GM21717 (cell line): ENCODE results near the gene CTPS2.
"Not testable (repeated sequence)": the region's sequence is repeated elsewhere in the genome, so short reads cannot be mapped to it uniquely, and the experiment has no call there.

Experiments
- ATAC-seq: cut with Tn5 transposase; IDR thresholded peaks from one replicate; pipeline ENCODE4 v1.9.1; 2021; ENCODE audit warnings: mild to moderate bottlenecking, moderate library complexity; ENCODE audit not compliant: unreplicated experiment

CTPS2 gene

GRCh38 chrX:16658284-16658683, 54.2 kb downstream of the CTPS2 start:
- no peak for ATAC-seq

GRCh38 chrX:16654093-16654492, 58.4 kb downstream of the CTPS2 start:
- ATAC-seq, result no peak

GRCh38 chrX:16653424-16653823, 59.0 kb downstream of the CTPS2 start:
- ATAC-seq, result no peak

GRCh38 chrX:16651391-16652024, 61.0 kb downstream of the CTPS2 start:
- ATAC-seq, result no peak

GRCh38 chrX:16649858-16650257, 62.6 kb downstream of the CTPS2 start, which contains the start of gene S100G:
Gene S100G, plus strand, starts transcription at chrX:16650158. Its CDS starts 849 bp downstream, at chrX:16651007.
- ATAC-seq, result no peak

DNA sequence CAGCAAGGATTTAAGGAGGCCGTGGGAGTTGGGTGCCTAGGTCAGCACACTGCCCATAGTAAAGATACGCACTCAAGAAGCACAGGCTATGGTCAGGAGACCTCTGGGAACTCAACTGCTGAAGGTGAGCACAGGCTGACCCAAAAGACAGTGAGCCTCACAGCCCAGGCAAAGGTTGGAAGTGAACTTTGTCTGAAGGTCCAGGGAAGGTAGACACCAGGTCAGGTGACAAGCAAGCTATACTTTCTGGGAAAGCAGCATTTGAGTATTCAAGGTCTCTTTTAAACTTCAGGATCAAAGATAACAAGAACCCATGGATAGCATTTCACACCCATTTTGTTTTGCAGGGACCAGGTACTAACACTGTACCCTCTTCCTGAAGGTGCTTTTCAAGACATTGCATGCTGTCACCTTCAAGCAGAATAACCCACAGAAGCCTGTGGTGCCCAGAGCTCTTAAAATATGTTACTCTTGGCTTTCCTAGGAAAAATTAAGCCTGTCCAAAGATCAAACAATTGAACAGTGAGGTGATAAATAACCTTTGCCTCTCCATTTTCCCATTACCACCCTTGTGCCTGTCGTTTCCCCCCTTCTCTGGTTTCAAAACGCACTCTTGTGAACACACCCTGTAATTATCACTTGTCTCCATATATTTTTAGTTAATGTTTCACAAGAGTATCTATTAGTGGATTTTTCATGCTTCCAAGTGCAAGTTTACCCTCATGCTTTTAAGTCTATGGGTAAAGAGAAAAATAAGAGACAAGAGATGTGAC, 65.9 kb downstream of the CTPS2 start:
- no peak for ATAC-seq

- no peak for ATAC-seq
These were observed 69.3 kb downstream of the CTPS2 start for GRCh38 chrX:16643176-16643575.

GRCh38 chrX:16640823-16641222, 71.6 kb downstream of the CTPS2 start:
- ATAC-seq, result no peak

DNA sequence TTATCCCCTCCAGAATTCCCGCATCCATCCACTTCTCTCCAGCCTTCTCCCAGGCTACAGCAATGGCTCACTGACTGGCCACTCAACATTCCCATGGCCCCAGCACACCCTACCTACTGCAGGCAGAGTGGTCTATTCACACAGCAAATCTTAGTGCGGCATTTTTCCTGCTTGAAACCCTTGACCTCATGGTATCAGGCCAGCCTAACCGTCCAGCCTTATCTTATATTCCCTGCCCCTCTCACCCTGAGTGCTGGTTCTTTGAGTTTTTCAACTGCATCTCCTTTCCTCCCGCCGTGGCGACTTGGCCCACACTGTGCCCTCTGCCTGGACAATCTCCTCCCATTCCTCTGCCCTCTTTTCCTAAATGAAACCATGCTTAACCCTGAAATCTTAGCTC, 72.5 kb downstream of the CTPS2 start:
- ATAC-seq, result no peak

DNA sequence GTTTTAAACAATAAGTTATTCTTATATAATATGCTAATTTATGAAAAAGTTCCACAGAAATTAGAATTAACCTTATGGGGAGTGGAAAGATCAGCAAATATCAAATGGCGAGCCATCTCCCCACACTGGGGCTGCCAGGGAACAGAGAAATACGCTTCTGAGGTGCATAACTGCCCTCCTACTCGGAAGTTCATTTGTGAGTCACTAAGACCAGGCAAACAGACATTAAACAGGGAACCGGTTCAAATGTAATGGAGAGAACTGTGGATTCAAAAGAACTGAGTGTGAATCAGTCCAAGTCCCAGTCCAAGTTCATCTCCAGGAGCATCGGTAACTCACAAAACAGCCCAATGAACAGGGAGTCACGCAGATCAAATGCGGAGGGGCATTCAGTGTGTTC, 73.9 kb downstream of the CTPS2 start:
- no peak for ATAC-seq

DNA sequence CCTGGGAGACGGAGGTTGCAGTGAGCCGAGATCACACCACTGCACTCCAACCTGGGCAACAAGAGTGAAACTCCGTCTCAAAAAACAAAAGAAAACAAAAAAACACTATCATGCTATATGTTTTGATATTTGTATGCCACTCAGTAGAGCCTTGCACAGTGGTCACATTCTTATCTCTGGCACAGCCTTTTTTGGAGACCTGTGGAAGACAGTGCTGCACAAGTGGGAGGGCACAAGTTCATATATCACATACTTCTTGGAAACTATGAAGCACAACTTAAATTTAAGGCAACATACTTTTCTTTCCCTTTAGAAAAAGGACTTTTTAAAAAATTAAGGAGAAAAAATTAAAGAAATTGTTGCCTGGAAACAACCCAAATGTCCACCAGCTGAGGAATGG, 76.9 kb downstream of the CTPS2 start:
- ATAC-seq, result no peak

GRCh38 chrX:16635040-16635439, 77.4 kb downstream of the CTPS2 start:
- no peak for ATAC-seq

DNA sequence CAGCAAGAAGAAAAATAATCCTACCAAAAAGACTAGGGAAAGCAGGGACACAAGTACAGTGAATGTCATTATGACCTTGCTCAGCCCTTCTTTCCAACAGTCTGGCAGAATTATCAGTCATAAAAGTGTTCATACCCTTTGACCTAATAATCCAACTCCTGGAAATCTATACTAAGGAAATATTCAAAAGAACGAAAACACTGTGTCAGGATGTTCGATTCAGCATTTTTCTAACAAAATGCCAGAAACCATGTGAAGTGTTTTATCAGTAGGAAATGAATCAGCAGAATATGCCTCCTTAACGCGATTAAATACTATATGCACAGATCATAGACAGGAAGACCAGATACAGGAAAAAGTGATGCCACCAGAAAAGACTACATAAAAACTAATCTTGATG, 78.7 kb downstream of the CTPS2 start:
- no peak for ATAC-seq

GRCh38 chrX:16629909-16630308, 82.6 kb downstream of the CTPS2 start:
- no peak for ATAC-seq

DNA sequence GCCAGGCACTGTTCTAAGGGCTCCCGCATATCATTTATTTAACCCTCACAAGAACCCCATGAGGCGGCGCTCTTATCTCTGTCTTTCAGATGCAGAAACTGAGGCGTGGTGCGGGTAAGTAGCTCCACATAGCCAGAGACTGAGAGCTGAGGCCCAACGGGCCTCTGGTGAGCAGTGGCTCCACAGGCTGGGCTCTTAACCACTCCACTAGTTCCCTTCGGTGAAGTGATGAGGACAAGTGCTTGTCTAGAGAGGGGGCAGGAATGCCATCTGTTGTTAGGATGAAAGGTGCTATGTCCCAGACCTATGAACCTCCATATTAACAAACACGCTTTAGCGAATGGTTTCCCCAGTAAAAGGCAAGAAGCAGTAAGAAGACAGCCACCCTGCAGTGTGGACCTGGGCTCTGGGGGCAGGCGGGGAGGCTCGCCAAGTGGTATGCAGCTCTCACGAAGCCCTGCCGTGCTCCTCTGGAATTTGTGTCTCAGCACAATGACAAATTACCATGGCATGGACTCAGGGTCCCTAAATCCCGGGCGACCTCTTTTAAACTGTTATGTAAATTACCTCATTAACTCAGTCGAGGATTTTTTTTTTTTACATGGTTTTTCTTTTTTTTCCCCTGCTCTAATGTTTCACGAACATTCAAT, 83.4 kb downstream of the CTPS2 start:
- no peak for ATAC-seq

DNA sequence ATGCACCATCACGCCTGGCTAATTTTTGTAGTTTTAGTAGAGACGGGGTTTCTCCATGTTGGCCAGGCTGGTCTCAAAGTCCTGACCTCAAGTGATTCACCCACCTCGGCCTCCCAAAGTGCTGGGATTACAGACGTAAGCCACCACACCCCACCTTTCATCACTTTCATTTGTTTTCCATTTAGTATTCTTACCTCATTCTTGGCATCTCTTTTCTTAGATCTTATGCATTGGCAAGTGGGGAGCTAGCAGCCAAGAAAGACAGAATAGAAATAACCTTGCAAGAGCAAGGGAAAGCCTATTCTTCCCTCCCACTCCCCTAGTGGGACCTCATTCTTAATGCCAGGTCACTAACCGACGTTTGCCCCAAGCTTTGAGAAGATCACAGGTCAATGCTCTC, 84.0 kb downstream of the CTPS2 start:
- not testable (repeated sequence) for ATAC-seq

- ATAC-seq, result no peak
These were observed 93.4 kb downstream of the CTPS2 start for GRCh38 chrX:16619024-16619423.

DNA sequence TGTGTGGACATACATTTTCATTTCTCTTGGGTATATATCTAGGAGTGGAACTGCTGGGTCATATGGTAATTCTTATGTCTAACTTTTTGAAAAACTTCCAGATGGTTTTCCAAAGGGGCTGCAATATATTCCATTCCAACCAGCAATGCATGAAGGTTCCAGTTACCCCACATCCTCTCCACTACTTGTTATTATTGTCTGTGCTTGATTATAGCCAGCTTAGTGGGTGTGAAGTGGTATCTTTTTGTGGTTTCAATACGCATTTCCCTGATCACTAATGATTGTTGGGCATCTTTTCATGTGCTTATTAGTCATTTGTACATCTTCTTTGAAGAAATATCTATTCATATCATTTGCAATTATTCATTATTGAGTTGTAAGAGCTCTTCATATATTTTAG, 94.0 kb downstream of the CTPS2 start:
- ATAC-seq, result no peak

DNA sequence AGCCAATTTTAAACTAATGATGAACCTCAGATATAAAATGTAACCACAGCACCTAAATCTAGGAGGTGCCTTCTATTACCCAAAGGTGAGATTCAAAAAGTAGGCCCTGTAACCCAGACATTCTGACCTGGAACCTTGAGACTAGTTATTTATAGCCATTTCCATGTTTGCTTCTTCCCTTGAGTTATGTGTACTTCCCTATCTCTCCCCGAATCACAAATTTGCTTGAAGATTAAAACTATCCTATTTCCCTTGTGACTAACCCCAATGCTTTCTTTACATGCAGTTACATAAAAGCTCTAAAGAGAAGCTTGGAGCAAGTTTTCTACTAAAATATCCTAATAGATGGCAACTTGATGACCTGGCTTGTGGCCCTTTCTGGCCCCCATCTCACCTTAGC, 95.1 kb downstream of the CTPS2 start:
- ATAC-seq, result no peak

- ATAC-seq, result no peak
These were observed 100.1 kb downstream of the CTPS2 start for GRCh38 chrX:16612257-16612897.

DNA sequence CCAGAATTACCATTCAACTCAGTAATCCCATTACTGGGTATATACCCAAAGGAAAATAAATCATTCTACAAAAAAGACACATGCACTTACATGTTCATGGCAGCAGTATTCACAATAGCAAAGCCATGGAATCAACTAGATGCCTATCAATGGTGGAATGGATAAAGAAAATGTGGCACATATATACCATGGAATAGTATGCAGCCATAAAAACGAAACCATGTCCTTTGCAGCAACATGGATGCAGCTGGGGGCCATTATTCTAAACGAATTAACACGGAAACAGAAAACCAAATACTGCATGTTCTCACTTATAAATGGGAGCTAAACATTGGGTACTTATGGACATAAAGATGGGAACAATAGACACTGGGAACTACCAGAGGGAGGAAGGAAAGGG, 101.8 kb downstream of the CTPS2 start:
- ATAC-seq, result not testable (repeated sequence)
